Mesenteric fat pad (tissue), 1 donor: ENCODE data around the gene CRTC2. TPM values are rescaled to one million over a fixed set of nuclear protein-coding genes. Genes with fewer than 3 reads are reported as not detected.

Experiments
- DNase-seq: peaks from one replicate; pipeline ENCODE4 v3.0.0-alpha.2; 2020; ENCODE audit warnings: low spot score
- microRNA-seq: library from miRNA; unstranded; fragments of <30 nt; microRNA quantifications from one replicate; pipeline ENCODE4 v1.2.0, GENCODE V29; 2020; ENCODE audit warnings: borderline number of aligned reads
- total RNA-seq: library from RNA; stranded (reverse); fragmentation: NEBNext Ultra II Directional; extraction: Animal tissue kit (Norgen Biotek cat#: 25700); gene quantifications from one replicate; pipeline ENCODE4 v1.2.1, GENCODE V29; 2021
- donor health status: DM: yes; HTN: yes; CAD: no.

CRTC2 gene
- total RNA-seq, 1 donor from 2014 or later: 36.4 TPM

GRCh38 chr1:153899509-153899908 is 58.9 kb downstream of the CRTC2 start:
- DNase-seq: no peak

Small RNA genes within 50 kb of the gene (microRNA-seq; reads per million reads assigned to microRNA genes)
- not detected for gene MIR6737

Other genes starting within 250 kb of the CRTC2 start
- gene INTS3, start 230.6 kb downstream of the CRTC2 start, total RNA-seq: 36.7 TPM
- 87.4 TPM for gene SLC27A3, start 183.2 kb downstream of the CRTC2 start, total RNA-seq
- gene GATAD2B, start 35.6 kb downstream of the CRTC2 start, total RNA-seq: 37.4 TPM
- gene DENND4B, start 11.9 kb downstream of the CRTC2 start, total RNA-seq: 67.5 TPM
- gene SLC39A1, start 4.9 kb upstream of the CRTC2 start, total RNA-seq: 92.2 TPM
- gene CREB3L4, start 9.3 kb upstream of the CRTC2 start, total RNA-seq: 5.1 TPM
- 102 TPM for gene JTB, start 19.1 kb upstream of the CRTC2 start, total RNA-seq
- gene RAB13, start 27.7 kb upstream of the CRTC2 start, total RNA-seq: 144 TPM
- 1,095 TPM for gene RPS27, start 32.1 kb upstream of the CRTC2 start, total RNA-seq
- not detected for gene NUP210L, start 196.5 kb upstream of the CRTC2 start, total RNA-seq
- 294 TPM for gene TPM3, start 233.5 kb upstream of the CRTC2 start, total RNA-seq
- gene CFAP141, start 247.7 kb upstream of the CRTC2 start, total RNA-seq: not detected